ENCODE measurements around the gene TRIM72. TPM values are rescaled to one million over a fixed set of nuclear protein-coding genes. Genes with fewer than 3 reads are reported as not detected.
"Not testable (repeated sequence)": the region's sequence is repeated elsewhere in the genome, so short reads cannot be mapped to it uniquely, and the experiment has no call there.

The TRIM72 gene
- total RNA-seq, 1 donor from 2014 or later, result 2.3 TPM

DNA sequence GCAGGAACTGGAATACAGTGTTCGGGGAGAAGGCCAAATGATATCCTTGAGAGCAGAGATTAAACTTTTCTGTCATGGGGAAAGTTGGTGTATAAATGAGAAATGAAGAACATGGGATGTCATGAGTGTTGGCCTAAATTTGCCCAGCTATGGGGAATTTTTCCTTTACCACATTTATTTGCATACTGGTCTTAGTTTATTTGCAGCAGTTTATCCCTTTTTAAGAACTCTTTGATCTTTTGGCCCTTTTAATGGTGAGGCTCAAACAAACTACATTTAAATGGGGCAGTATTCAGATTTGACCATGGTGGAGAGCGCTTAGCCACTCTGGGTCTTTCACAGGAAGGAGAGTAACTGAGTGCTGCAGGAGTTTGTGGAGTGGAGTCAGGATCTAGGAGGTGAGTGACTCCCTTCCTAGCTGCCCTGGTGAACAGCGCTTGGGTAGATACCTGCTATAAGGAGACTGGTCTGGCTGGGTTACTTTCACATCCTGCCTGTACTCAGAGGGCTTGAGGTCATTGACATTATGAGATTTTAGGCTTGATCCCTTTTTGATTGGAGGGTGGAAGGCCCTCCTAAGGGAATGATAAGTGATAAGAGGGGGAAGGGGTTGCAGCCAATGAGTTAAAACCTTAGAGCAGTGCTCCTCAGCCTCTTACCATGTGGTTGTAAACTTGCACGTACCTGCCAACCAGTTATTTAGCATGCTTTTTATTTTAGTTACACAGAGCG, 22.1 kb upstream of the TRIM72 start:
- DNase-seq, result no peak

GRCh38 chr16:31192856-31193642, 20.9 kb upstream of the TRIM72 start:
- no peak for DNase-seq

- no peak for DNase-seq
These were observed 20.0 kb upstream of the TRIM72 start for GRCh38 chr16:31193874-31194273.

DNA sequence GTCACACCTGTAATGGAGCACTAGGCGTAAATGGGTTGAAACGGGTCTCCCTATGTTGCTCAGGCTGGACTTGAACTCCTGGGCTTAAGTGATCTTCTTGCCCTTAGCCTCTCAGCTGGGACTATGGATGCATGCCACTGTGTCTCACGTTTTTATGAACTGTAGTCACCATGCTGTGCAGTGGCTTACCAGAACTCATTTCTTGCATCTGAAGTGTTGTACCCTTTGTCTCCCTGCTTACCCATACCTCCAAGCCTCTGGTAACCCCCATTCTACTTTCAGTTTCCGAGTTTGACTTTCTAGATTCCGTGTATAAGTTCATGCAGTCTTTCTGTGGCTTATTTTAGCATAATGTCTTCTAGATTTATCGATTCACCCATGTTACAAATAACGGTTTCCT, 19.0 kb upstream of the TRIM72 start:
- DNase-seq, result no peak

- DNase-seq, result not testable (repeated sequence)
These were observed 18.1 kb upstream of the TRIM72 start for GRCh38 chr16:31195861-31196260.

DNA sequence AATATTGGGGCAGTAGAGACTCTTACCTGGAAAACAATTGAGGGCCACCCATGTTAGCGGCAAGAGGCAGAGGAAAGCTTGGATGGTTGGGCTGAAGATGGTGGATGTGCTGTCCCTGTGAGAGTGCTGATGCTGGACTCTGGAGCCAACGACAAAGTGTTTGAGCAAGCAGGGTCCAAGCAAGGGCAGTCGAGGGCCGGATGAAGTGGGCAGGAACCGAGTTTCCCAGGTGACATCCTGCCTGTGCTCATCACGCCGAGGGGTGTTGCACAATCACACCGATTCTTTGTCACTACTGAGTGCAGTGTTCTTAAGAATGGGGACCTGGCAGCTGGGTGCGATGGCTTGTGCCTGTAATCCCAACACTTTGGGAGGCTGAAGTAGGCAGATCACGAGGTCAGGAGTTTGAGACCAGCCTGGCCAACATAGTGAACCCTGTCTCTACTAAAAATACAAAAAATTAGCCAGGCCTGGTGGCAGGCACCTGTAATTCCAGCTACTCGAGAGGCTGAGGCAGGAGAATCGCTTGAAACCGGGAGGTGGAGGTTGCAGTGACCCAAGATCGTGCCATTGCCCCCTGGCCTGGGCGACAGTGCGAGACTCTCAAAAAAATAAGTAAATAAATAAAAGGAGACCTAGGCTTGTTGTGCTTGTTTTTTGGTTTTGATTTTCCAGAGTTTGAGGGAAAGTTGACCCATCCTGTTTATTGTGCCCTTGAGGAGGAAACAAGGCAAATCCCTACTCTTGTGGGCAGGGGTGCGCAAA, 17.4 kb upstream of the TRIM72 start:
- DNase-seq, result no peak

- no peak for DNase-seq
These were observed 15.6 kb upstream of the TRIM72 start for GRCh38 chr16:31198207-31198882.

- DNase-seq, result no peak
These were observed 14.4 kb upstream of the TRIM72 start for GRCh38 chr16:31199430-31200041.

DNA sequence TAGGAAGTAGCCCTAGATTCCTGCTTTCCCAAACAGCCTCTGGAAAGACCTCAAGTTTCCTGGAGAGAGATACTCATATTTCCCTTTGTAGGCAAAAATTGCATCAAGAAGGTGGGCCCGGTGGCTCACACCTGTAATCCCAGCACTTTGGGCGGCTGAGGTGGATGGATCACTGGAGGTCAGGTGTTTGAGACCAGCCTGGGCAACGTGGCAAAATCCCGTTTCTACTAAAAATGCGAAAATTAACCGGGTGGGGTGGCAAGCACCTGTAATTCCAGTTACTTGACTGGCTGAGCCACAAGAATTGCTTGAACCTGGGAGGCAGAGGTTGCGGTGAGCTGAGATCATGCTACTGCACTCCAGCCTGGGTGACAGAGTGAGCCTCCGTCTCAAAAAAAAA, 13.8 kb upstream of the TRIM72 start:
- not testable (repeated sequence) for DNase-seq

DNA sequence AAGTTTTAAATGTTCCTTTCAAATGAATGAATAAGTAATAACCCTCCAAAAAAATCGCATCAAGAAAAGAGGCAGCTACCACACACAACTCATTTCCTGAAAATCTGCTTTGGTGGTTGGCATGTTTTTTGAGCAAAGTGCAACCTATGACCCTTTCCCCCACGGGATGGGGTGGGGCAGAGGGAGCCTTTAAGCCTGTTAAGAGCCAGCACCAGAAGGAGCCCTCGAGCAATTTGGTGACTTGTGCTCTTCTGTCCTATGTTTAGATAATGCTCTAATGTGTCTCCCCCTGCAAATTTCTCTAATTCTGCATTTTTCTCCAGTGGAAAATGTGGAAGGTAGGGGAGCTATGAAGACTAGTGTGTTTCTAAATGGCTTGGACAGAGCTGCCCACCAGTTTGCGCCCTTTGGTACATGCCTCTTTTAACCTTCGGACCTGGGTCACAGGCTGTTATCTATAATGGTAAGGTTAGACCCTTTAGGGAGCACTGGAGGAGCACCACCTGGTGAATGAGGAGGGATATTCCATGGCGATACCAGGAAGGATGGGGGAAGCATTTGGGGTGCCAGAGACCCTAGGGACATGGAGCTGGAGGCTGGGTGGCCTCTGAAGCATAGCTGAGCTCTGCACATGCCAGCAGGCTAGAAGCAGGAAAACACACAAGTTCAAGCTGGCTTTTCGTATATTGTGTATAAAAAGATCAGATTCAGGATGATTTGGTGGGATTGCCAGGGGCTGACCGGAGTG, 12.9 kb upstream of the TRIM72 start:
- no peak for DNase-seq

DNA sequence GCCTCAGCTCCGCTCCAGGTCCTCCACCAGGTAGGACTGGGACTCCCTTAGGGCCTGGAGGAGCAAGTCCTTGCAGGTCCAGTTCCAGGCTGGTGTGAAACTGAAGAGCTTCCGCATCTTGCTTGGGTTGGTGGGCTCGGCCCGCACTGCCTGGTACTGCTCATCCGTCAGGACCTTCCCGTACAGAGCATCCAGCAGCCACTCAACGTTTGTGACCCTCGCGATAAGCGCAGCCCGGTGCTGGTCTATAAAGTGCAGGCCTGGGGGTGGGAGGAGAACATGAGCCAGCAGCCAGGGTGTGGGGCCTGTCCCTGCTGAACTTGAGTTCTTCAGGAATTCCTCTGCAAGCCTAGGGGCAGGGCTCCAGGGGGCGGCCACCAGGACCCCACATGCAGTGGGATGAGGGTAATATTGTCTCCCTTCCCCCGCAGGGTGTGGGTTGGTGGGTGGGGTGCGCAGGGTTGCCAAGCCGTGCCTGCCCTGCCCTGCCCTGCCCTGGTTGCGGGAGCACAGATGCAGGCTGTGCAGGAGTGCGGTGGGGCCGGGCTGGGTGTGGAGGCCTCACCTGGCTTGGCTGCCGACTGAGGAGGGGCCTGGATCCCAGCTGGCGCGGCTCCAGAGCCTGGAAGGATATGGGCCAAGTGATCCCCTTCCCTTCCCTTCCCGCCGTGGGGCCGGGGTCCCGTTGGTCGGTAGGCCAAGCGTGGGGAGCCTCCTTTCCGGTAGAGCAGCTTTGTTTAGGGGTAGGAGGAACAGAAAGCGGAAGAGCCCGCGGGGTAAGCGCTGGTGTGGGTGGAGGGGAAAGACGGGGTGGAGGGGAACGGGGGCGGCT, 12.1 kb upstream of the TRIM72 start:
- no peak for DNase-seq

DNA sequence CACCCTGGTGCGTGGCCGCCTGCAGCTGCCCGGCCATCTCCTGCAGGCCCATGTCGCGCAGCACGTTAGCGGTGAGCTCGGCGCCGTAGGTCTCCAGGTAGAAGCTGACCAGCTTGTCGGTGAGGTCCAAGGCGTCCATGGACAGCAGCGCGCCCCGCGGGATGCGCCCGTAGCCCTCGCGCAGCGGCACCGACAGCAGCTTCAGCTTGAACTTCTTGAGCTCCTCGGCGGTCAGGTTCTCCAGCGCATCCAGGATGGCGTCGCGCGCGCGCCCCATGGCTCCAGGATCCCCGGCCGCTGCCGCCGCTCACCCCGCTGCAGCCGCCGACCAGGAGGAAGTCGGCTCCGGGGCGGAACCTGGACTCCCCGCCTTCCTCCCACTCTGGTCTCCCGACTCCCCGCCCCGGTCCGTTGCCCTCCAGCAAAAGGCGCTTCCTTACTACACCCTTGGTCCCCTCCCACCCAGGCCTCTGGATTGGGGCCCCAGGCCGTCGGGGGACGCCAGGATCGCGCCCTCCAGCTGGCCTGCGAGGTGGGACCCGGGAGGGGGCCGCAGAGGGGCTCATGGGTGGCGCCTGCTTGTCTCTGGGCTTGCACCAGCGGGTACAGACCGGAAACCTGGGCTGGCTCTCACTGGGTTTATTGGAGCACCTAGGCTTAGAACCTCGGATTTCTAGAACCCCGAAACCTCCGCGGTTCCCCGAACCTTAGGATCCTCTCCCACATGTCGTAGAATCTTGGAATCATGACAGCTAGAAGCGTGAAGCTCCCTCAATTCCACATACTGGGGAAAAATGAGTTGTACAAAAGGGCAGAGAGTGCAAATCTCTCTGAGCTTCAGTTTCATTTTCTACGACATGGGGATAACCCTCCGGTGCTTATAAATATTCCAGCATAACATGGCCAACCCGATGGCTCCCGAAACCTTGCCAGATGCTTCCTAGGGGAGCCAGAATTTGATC, 11.2 kb upstream of the TRIM72 start, which contains the start of gene PYCARD:
TSS of gene PYCARD (minus strand) at position 347 of the 962 bp plus-strand sequence. CDS start at position 277, 70 bp downstream.
- no peak for DNase-seq

DNA sequence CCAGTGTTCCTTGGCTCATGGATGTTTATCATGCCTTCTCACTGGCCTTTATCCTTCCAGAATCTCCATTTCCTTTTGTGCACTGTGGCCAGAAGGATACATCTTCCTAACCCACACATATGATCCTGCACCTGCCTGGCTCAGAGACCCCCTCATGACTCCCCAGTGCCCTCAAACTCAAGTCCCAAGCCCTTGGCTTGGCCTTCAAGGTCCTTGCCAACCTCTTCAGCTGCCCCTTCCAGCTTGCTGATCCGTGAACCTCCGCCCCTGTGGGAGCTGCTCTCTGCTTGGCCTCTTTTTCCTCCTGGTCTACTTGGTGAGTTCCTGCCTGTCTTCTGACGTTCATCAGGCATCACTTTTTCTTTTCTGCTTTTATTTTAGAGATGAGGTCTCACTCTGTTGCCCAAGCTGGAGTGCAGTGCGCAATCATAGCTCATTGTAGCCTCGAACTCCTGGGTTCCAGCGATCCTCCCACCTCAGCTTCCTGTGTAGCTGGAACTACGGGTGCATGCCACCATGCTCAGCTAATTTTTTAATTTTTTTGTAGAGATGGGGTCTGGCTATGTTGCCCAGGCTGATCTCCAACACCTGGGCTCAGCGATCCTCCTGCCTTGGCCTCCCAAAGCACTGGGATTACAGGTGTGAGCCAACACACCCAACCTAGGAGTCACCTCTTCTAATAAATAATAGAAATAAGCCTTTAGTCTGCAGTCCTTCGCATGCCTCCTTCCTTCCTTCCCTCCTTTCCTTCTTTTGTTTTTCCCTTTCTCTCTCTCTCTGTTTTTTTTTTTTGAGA, 8.8 kb upstream of the TRIM72 start:
- DNase-seq, result no peak

DNA sequence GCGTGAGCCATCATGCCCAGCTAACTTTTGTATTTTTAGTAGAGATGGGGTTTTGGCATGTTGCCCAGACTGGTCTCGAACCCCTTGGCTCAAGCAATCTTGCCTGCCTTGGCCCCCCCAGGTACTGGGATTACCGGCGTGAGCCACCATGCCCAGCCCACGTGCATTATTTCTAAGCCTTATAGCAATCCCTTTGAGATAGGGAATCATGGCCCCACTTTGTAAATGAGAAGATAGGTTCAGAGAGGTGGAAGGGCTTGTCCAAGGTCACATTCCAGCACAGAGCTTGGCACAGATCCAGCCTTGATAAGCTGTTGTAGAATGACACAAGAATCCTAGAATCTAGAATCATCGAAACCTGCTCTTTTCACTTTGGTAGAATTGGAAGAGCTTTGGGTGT, 7.1 kb upstream of the TRIM72 start:
- no peak for DNase-seq

GRCh38 chr16:31213342-31213741, 577 bp upstream of the TRIM72 start:
- no peak for DNase-seq

DNA sequence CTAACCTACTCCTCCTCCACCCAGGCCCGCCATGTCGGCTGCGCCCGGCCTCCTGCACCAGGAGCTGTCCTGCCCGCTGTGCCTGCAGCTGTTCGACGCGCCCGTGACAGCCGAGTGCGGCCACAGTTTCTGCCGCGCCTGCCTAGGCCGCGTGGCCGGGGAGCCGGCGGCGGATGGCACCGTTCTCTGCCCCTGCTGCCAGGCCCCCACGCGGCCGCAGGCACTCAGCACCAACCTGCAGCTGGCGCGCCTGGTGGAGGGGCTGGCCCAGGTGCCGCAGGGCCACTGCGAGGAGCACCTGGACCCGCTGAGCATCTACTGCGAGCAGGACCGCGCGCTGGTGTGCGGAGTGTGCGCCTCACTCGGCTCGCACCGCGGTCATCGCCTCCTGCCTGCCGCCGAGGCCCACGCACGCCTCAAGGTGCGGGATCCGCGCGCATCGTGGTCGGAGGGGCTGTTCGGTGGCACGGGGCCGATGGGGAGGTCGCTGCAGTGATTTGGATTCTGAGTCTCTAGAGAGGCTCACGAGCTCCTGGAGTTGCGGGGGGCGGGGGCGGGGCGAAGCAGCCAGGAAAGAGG, 878 bp downstream of the TRIM72 start:
- DNase-seq, result no peak

- DNase-seq, result no peak
These were observed 1.6 kb downstream of the TRIM72 start for GRCh38 chr16:31215287-31216162.

All from occipital lobe (tissue), 2 donors.